HepG2 (cell line): Measurements from ENCODE around the gene FAIM2. TPM values are rescaled to one million over a fixed set of nuclear protein-coding genes. Genes with fewer than 3 reads are reported as not detected.

ENCODE experiments used
- GTF3A ChIP-seq: sonication (generic); formaldehyde crosslinking; conservative IDR thresholded peaks from 2 replicates; pipeline ENCODE4 v1.4.0; 2020; ENCODE audit warnings: mild to moderate bottlenecking, missing genetic modification reagents
- HNF1A ChIP-seq, 2 experiments: sonication (generic) in 1 of 2; formaldehyde crosslinking in 1 of 2; IDR thresholded peaks; 2 replicates each; pipeline versions ENCODE4 v1.4.0 to v1.6.1; 2016 to 2020; ENCODE audit warnings: borderline replicate concordance in 1 of 2, low read depth in 1 of 2, mild to moderate bottlenecking in 1 of 2, missing genetic modification reagents in 1 of 2
- HOXA3 ChIP-seq: sonication (generic); formaldehyde crosslinking; IDR thresholded peaks from 2 replicates; pipeline ENCODE4 v1.5.0; 2020; ENCODE audit warnings: missing genetic modification reagents
- IKZF5 ChIP-seq: IDR thresholded peaks from 2 replicates; pipeline ENCODE4 v1.6.1; 2018; ENCODE audit warnings: missing genetic modification reagents, mild to moderate bottlenecking, missing compliant biosample characterization
- NR1H2 ChIP-seq: sonication (generic); formaldehyde crosslinking; IDR thresholded peaks from 2 replicates; pipeline ENCODE4 v1.8.1; 2022; ENCODE audit warnings: low read depth, missing genetic modification reagents, borderline replicate concordance
- NR3C1 ChIP-seq: sonication (generic); formaldehyde crosslinking; IDR thresholded peaks from 2 replicates; pipeline ENCODE4 v1.4.0; 2020; ENCODE audit warnings: missing genetic modification reagents
- PHF20 ChIP-seq: sonication (generic); formaldehyde crosslinking; IDR thresholded peaks from 2 replicates; pipeline ENCODE4 v1.5.0; 2020; ENCODE audit warnings: mild to moderate bottlenecking, missing genetic modification reagents
- SETDB1 ChIP-seq: sonication (generic); formaldehyde crosslinking; IDR thresholded peaks from 2 replicates; pipeline ENCODE4 v1.5.1; 2020; ENCODE audit warnings: missing genetic modification reagents, mild to moderate bottlenecking, borderline replicate concordance
- SRSF9 ChIP-seq: fragments of 200-400 bp; formaldehyde crosslinking; IDR thresholded peaks from 2 replicates; pipeline ENCODE4 v1.6.1; 2018; ENCODE audit warnings: borderline replicate concordance, mild to moderate bottlenecking, low read depth, low read length; ENCODE audit not compliant: insufficient read depth, poor library complexity, severe bottlenecking
- THYN1 ChIP-seq: sonication (generic); formaldehyde crosslinking; IDR thresholded peaks from 2 replicates; pipeline ENCODE4 v1.8.1; 2023; ENCODE audit warnings: low read depth, mild to moderate bottlenecking, moderate library complexity, missing genetic modification reagents, borderline replicate concordance
- TRIM22 ChIP-seq: fragments of 450-650 bp; IDR thresholded peaks from 2 replicates; pipeline ENCODE4 v1.6.1; 2017
- USF2 ChIP-seq, 2 experiments: sonication (generic) in 1 of 2; formaldehyde crosslinking in 1 of 2; IDR thresholded peaks; 2 replicates each; pipeline versions ENCODE4 v1.5.1 to v1.6.1; 2011 to 2020; ENCODE audit warnings: borderline replicate concordance in 1 of 2, low read depth in 1 of 2, low read length in 1 of 2, mild to moderate bottlenecking in 1 of 2, missing genetic modification reagents in 1 of 2, moderate library complexity in 1 of 2
- ZNF329 ChIP-seq: sonication (generic); formaldehyde crosslinking; IDR thresholded peaks from 2 replicates; pipeline ENCODE4 v1.9.0; 2021; ENCODE audit warnings: low read depth, mild to moderate bottlenecking, missing genetic modification reagents
- ZNF441 ChIP-seq: sonication (generic); formaldehyde crosslinking; IDR thresholded peaks from 2 replicates; pipeline ENCODE4 v1.7.0; 2021; ENCODE audit warnings: missing genetic modification reagents, borderline replicate concordance
- ZNF501 ChIP-seq: sonication (generic); formaldehyde crosslinking; IDR thresholded peaks from 2 replicates; pipeline ENCODE4 v1.5.1; 2020; ENCODE audit warnings: mild to moderate bottlenecking, moderate library complexity, missing genetic modification reagents
- ZNF512 ChIP-seq: sonication (generic); formaldehyde crosslinking; IDR thresholded peaks from 2 replicates; pipeline ENCODE4 v1.4.0; 2020; ENCODE audit warnings: mild to moderate bottlenecking, missing genetic modification reagents
- polyA plus RNA-seq, 8 experiments: library from polyadenylated mRNA; depleted of rRNA in 3 of 8; stranded (reverse) in 7 of 8; unstranded in 1 of 8; fragments of >200 nt; fragmentation: Illumina TruSeq in 4 of 8; extraction: Trizol in 4 of 8; gene quantifications; 2 replicates each; pipeline versions ENCODE4 v1.2.1 to v1.2.3, GENCODE V29; 2011 to 2016; ENCODE audit warnings: low read depth in 4 of 8, missing spikeins in 1 of 8, mixed read lengths in 1 of 8; ENCODE audit not compliant: insufficient read depth in 1 of 8
- total RNA-seq, 5 experiments: library from RNA; depleted of rRNA; stranded (reverse); fragments of >200 nt; fragmentation: Illumina TruSeq; extraction: Trizol; gene quantifications; 2 replicates each; pipeline ENCODE4 v1.2.3, GENCODE V29; 2016; ENCODE audit warnings: low read depth in 1 of 5

FAIM2 gene
- total and polyA plus RNA-seq, 2 of the 13 experiments (the other 11 are each of a cell fraction or from before 2014, with no cell fraction given), result not detected

GRCh38 chr12:49842519-49843352 lies 61.0 kb downstream of the FAIM2 start, which contains the start of gene BCDIN3D (continued):
- TF ChIP-seq HNF1A (IDR thresholded peaks at IDR 0.05; ENCODE audit: low read depth) (no peak), HNF1A (CRISPR knock-in tag; IDR thresholded peaks at IDR 0.05; ENCODE audit: borderline replicate concordance) (no peak), ZNF501 (CRISPR knock-in tag) (peak; percentile 81), THYN1 (CRISPR knock-in tag) (no peak), NR3C1 (CRISPR knock-in tag) (no peak), ZNF329 (CRISPR knock-in tag) (no peak), NR1H2 (CRISPR knock-in tag) (no peak), PHF20 (peak; percentile 87), IKZF5 (CRISPR knock-in tag) (peak; percentile 78; the same call in 1 of the 2 replicates), HOXA3 (CRISPR knock-in tag) (peak; percentile 93), GTF3A (no peak), USF2 (IDR thresholded peaks at IDR 0.05; ENCODE audit: low read depth, low read length) (no peak), USF2 (CRISPR knock-in tag; IDR thresholded peaks at IDR 0.05; ENCODE audit: borderline replicate concordance) (no peak; the same call in 1 of the 2 replicates), SETDB1 (CRISPR knock-in tag) (no peak), TRIM22 (no peak), ZNF441 (CRISPR knock-in tag) (peak; percentile 80), SRSF9 (no peak), ZNF512 (CRISPR knock-in tag) (no peak)
